Measurements from ENCODE around the gene LUC7L.

Gene LUC7L

GRCh38 chr16:180681-181564 is 48.3 kb downstream of the LUC7L start:
- TF ChIP-seq YY1 (IDR thresholded peaks at IDR 0.05; ENCODE audit: low read depth) (0 out of 2 replicates have a peak, but pooled peaks have one; percentile 25), RAD21 (IDR thresholded peaks at IDR 0.05; ENCODE audit: low read depth) (peak; percentile 72; the same call in 1 of the 2 replicates), FOXM1 (IDR thresholded peaks at IDR 0.05; ENCODE audit: borderline replicate concordance, low read depth) (no peak), MAX (IDR thresholded peaks at IDR 0.05) (peak; percentile 99), NFIC (IDR thresholded peaks at IDR 0.05) (no peak), USF1 (IDR thresholded peaks at IDR 0.05) (no peak), TCF12 (IDR thresholded peaks at IDR 0.05; ENCODE audit: low read depth) (peak; percentile 28; the same call in 1 of the 2 replicates), TEAD4 (IDR thresholded peaks at IDR 0.05) (0 out of 2 replicates have a peak, but pooled peaks have one; percentile 9)

GRCh38 chr16:180101-180675 is 49.1 kb downstream of the LUC7L start, which contains the start of gene HBQ1:
Gene HBQ1 (plus strand): TSS chr16:180459. CDS start chr16:180487, 28 bp downstream.
- TF ChIP-seq ZBTB7A (IDR thresholded peaks at IDR 0.05; ENCODE audit: low read depth) (no peak), NFIC (IDR thresholded peaks at IDR 0.05) (no peak), USF1 (IDR thresholded peaks at IDR 0.05) (no peak)

- TF ChIP-seq YY1 (IDR thresholded peaks at IDR 0.05; ENCODE audit: low read depth) (no peak), NFIC (IDR thresholded peaks at IDR 0.05) (no peak), CREB1 (IDR thresholded peaks at IDR 0.05; ENCODE audit: low read depth) (no peak), FOXM1 (IDR thresholded peaks at IDR 0.05; ENCODE audit: borderline replicate concordance, low read depth) (no peak), USF1 (IDR thresholded peaks at IDR 0.05) (no peak), TCF12 (IDR thresholded peaks at IDR 0.05; ENCODE audit: low read depth) (no peak), REST (IDR thresholded peaks at IDR 0.05; ENCODE audit: low read depth) (no peak), EP300 (IDR thresholded peaks at IDR 0.05; ENCODE audit: borderline replicate concordance) (no peak), CEBPB (IDR thresholded peaks at IDR 0.05) (no peak), ZBTB7A (IDR thresholded peaks at IDR 0.05; ENCODE audit: low read depth) (no peak), MAX (IDR thresholded peaks at IDR 0.05) (no peak), TEAD4 (IDR thresholded peaks at IDR 0.05) (no peak), EGR1 (IDR thresholded peaks at IDR 0.05) (no peak), RAD21 (IDR thresholded peaks at IDR 0.05; ENCODE audit: low read depth) (no peak)
Observed at GRCh38 chr16:179211-180092, 49.8 kb downstream of the LUC7L start.

GRCh38 chr16:178668-179015 is 50.6 kb downstream of the LUC7L start:
- TF ChIP-seq YY1 (IDR thresholded peaks at IDR 0.05; ENCODE audit: low read depth) (no peak), MAX (IDR thresholded peaks at IDR 0.05) (no peak), REST (IDR thresholded peaks at IDR 0.05; ENCODE audit: low read depth) (no peak), USF1 (IDR thresholded peaks at IDR 0.05) (no peak), CREB1 (IDR thresholded peaks at IDR 0.05; ENCODE audit: low read depth) (no peak), TAF1 (IDR thresholded peaks at IDR 0.05; ENCODE audit: low read depth) (no peak), EGR1 (IDR thresholded peaks at IDR 0.05) (no peak), RAD21 (IDR thresholded peaks at IDR 0.05; ENCODE audit: low read depth) (no peak), EP300 (IDR thresholded peaks at IDR 0.05; ENCODE audit: borderline replicate concordance) (no peak), TCF12 (IDR thresholded peaks at IDR 0.05; ENCODE audit: low read depth) (no peak), NFIC (IDR thresholded peaks at IDR 0.05) (no peak)
